ENCODE data around the gene KHK.

DNA sequence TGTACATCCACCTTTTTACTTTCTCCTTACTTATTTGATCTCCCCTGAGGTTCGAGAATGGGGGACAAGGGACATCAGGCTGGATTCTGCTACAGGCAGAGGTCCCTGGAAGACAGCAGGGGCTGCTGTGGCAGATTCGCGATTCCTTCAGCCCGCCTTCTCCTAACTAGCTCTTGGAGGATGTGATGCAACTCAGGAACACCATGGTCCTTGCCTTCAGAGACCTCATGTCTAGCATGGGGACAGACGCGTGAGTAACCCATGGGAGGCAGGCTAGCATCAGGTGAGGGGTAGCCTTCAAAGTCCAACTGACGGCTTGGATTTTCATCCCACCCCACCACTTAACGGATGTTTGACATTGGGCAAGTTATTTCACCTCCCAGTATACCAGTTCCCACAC, 61.4 kb downstream of the KHK start:
- TF ChIP-seq POLR2A (IDR thresholded peaks at IDR 0.05), result no peak
- TF ChIP-seq CTCF (IDR thresholded peaks at IDR 0.05), result no peak
- no peak for TF ChIP-seq EP300 (IDR thresholded peaks at IDR 0.05)
- no peak for TF ChIP-seq POLR2AphosphoS5 (IDR thresholded peaks at IDR 0.05)

All from suprapubic skin (tissue), 4 donors.